ENCODE measurements around the gene POLR2I.
A peak's percentile ranks its signal among the peaks of the same experiment; 100 is the strongest.
"Not testable (repeated sequence)": the region's sequence is repeated elsewhere in the genome, so short reads cannot be mapped to it uniquely, and the experiment has no call there.

Gene POLR2I

GRCh38 chr19:36114721-36115452 is at the start of gene POLR2I:
POLR2I (minus strand) TSS chr19:36114875; CDS start chr19:36114856, 19 bp downstream.
- DNase-seq: peak; percentile 99

- no peak for DNase-seq
Observed at GRCh38 chr19:36163813-36164212, 49.1 kb upstream of the POLR2I start.

DNA sequence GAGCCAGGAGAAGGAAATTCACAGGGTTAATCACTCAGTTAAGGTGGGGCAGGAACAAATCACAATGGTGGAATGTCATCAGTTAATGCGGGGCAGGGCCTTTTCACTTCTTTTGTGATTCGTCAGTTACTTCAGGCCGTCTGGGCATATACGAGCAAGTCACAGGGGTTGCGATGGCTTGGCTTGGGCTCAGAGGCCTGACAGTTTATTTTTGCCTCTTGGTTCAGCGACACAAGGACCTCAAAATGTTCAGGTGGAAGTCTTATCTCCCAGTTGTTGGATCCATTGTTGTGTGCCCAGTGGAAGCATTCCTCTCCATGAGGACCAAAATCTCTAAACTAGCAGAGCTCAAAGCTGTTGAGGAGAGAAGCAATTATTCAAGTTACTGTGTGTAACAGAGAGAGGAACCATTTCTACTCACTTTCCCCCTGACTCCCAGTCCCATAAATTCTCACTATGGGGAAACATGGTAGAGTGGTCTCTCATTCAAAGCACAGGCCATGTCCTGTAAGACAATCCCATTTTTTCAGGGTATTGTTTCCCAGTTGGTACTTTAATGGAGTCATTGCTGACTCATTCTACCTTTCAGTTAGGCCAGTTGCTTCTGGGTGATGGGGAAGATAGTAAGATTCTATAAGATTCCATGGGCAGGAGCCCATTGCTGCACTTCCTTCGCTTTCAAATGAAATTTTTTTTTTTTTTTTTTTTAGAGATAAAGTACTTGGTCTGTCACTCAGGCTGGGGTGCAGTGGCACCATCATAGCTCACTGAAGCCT is 46.3 kb upstream of the POLR2I start:
- no peak for DNase-seq

- no peak for DNase-seq
Observed at GRCh38 chr19:36153126-36153525, 38.5 kb upstream of the POLR2I start.

DNA sequence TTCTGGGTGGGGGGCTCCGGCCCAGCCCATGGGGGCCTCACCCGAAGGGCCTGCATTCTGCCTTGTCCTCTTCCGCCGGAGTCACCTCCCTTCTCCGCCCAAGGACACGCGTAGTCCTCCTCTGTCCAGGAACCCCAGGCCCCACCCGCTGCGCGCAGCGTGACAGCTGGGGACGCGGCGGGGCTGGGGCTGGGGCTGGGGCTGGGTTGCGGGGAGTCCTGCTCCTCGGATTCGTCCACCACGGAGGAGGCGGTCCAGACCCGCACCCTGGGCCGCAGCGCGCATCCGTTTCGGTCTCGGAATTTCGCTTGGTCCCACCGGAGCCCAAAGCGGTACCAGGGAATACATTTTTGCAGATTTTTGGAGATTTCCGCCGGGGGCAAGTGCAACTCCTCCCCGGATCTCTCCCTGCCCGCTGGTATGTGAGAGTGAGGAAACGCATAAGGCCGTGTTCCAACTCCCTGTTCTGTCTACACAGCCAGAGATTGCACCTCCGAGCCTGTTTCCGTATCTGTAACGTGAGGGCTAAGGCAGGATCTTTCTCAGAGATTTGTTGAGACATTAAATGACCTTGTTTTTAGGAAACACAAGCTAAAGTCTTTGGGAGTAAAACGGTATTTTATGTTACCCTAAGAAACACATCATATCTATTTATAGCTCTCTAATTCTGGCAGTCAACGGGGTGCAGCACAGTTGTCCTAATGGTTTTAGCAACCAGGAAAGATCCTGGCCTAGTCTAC is 37.8 kb upstream of the POLR2I start, which contains the start of gene COX7A1:
Gene COX7A1 (minus strand): TSS at position 96 of the 740 bp plus-strand sequence. CDS start 40 bp downstream, at position 56.
- DNase-seq: no peak

DNA sequence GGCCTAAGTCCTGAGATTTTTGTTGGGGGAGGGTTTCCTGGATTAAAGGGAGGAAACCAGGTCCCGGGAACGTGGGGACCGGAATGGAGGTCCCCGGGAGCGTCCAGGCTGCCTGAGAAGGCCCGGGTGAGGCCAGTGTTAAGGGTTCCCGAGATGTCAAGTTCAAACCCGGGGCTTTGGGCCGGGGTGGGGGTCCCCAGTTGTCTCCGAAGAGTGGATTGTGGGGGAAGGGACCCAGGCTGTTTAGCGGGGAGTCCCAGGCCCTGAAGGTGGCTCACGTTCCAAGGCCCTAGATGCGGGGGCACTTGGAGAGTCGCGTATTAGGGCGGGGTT is 37.3 kb upstream of the POLR2I start:
- no peak for DNase-seq

DNA sequence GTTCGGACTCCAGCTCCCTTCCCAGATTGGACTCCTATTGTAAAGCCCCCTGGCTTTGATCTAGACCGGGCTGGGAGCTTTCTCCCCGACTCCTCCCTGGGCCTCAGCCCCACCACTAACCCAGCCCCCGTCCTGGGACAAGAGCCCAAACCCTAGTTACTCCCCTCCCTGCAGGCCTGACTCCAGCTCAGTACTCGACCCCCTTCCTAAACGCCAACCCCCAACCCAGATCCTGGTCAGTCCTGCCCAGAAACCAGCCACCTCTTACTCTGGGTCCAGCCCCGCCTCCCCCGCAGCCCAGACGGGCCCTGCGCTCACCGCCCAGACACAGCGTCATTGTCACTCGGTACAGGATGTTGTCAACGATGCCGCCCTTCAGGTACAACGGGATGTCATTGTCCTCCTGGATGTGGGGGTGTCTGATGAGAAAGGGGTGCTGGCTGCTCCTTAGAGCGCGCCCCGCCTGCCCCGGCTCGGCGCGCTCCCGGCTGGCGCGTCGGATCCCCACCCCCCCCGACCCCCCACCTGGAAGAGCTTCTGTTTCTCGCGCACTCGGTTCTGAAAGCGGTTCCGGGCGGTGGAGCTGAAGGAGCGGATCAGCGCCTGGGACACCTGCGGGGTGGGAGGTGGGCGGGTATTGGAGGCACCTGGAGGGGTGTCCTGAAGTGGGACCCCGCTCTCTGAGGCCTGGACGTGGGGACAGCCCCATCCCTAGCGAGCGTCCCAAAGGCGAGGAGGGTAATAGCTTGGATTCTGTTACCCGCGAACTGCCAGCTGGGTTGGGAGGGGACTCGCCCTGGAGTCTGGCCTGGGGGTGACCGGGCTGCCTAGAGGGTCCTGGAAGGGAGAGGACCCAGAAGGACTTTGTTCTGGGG is 36.7 kb upstream of the POLR2I start:
- DNase-seq: no peak

GRCh38 chr19:36150586-36150985 is 35.9 kb upstream of the POLR2I start:
- DNase-seq: no peak

DNA sequence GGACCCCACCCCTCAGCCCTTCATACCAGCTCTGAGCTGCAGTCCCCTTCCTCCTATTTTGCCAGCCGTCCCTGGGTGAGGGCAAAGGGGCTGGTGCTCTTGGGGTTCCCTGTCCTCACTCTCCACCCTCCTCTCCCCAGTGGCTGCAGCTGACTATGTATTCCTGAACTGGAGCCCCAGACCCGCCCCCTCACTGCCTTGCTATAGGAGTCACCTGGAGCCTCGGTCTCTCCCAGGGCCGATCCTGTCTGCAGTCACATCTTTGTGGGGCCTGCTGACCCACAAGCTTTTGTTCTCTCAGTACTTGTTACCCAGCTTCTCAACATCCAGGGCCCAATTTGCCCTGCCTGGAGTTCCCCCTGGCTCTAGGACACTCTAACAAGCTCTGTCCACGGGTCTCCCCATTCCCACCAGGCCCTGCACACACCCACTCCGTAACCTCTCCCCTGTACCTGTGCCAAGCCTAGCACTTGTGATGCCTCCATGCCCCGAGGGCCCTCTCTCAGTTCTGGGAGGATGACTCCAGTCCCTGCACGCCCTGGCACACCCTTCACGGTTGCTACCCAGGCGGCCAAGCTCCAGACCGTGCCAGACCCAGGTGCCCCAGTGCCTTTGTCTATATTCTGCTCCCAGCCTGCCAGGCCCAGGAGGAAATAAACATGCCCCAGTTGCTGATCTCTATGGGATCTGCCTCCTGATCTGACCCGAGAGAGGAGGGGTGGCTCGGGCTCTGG is 35.2 kb upstream of the POLR2I start:
- DNase-seq: no peak

DNA sequence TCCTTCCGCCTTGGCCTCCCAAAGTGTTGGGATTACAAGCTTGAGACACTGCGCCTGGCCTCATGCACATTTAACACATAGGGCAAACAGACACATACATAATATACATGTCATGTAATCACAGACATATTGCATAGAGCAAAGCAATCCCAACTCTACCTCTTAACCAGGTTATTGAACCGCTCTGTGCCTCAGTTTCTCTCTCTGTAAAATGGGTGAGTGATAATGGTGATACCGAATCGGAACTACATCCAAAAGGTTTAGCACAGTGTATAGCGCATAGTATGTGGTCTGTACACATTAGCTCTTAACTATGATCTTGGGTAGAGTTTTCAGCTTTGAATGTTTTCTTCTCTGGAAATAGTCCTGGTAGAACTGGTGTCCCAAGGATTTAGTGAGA is 29.9 kb upstream of the POLR2I start:
- DNase-seq: no peak

DNA sequence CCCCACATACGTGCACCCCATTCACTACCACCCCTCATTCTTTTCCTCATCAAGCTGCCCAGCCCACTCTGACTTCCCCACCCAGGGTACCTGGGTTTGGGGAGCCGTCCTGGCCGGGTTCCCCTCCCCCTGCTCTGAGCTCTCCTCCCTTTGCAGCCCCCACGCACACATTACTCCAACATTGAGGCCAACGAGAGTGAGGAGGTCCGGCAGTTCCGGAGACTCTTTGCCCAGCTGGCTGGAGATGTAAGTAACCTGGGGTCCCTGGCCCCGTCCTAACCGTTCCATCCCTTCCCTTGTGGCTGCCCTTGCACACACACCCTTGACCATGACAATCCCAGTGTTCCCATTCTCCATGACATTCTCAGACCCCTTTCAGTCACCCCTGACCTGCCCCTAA is 27.8 kb upstream of the POLR2I start:
- DNase-seq: no peak

DNA sequence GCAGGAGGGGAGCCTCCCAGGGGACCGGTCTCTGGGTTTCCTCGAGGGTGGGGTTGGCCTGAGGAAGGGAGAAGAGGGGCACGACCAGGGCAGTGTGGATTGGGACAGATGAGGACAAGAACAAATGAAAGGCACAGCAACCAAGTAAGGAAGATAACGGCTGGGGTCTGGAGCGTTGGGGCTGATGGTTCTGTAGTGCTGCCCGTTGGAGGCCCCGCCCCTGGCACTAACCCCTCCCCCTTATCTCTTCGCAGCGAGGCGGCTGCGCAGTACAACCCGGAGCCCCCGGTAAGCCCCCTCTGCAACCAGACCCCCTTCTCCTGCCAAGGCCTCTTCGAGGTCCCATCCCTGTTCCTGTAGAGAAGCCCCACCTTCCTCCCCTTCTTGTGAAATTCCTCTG is 27.4 kb upstream of the POLR2I start:
- no peak for DNase-seq

GRCh38 chr19:36141039-36141927 is 26.6 kb upstream of the POLR2I start:
- DNase-seq: peak; percentile 99

- peak; percentile 85 for DNase-seq
Observed at GRCh38 chr19:36140304-36141038, 25.8 kb upstream of the POLR2I start.

DNA sequence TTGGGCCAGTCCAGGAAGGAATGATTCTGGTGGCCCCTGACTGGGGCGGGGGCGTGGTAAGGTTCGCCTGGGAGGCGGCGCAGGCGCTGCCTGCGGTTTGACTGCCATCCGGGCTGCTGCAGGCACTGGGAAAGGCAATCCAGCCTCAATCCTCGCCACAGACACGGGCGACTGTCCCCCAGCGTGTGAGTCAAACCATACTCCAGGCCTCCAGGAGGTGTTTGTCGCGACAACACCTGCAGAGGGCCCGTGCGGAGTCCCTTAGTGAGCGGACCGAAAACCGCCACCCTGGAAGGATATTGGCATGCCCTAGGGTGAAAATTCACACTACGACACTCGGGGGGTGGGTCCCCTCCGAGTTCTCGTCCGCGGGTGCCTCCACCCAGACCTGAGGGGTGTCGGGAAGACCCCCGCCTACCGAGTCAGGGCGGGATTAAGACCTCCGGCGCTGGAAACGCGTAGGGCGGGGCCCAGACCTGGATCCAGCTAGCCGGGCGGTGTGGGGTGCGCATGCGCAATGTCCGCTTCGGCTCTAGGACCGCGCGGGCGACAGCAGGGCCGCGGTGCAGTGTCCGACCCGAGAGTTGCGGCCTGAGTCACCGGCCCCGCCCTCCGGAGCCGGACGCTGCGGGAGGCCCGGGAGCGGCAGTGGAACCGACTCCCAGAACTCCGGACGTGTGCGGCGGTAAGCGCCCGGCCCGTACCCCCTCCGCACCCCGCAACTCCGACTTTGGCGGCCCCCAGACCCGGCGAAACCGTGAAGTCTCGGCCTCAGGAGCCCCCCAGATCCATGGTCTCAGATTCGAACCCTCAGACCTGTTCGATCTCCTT is 25.0 kb upstream of the POLR2I start, which contains the start of gene CAPNS1:
Gene CAPNS1 (plus strand): TSS at position 594 of the 831 bp plus-strand sequence. CDS start 946 bp downstream, outside the sequence.
- peak; percentile 96 for DNase-seq

- no peak for DNase-seq
Observed at GRCh38 chr19:36139120-36139472, 24.4 kb upstream of the POLR2I start.

DNA sequence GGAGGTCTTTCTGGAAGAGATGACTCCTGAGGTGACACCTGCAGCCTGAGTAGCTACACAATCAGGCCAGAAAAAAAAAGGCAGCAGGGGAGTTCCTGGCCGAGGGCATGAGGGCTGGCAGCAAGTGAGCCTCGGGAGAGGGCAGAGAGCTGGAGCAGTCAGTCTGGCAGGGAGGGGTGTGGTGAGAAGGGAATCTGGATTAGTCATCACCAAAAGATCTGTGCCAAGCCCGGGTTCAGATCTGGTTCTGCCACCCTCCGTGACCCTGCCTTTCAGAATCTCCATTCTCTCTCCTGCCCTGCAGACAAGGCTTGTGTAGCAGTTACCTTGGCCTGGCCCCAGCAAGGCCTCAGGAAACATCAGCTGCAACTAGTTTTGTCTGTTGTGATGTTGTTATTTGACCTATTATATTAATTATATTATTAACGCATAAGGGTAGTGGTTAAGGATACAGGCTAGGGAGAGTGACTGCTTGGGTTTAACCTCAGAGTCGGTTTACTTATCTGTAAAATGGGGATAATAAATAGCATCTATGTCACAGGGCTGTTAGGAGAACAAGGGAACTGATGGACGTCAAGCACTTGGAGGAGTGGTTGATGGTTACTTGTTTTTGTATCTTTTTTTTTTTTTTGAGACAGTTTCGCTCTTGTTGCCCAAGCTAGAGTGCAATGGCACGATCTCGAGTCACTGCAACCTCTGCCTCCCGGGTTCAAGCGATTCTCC is 22.4 kb upstream of the POLR2I start:
- no peak for DNase-seq

- DNase-seq: not testable (repeated sequence)
Observed at GRCh38 chr19:36134867-36135266, 20.2 kb upstream of the POLR2I start.
